Cortex of kidney (tissue), 1 donor: ENCODE measurements around the gene CSMD2.
"Not testable (repeated sequence)": the region's sequence is repeated elsewhere in the genome, so short reads cannot be mapped to it uniquely, and the experiment has no call there.

Experiments
- DNase-seq: peaks from one replicate; lab custom pipeline; 2025; lab: John Stamatoyannopoulos, UW

Gene CSMD2

GRCh38 chr1:34164771-34165391, at the start of gene CSMD2:
TSS of gene CSMD2 (minus strand) at chr1:34165230. CDS start at chr1:34165097, 133 bp downstream.
- no peak for DNase-seq

- DNase-seq, result no peak
These were observed 48.9 kb upstream of the CSMD2 start for GRCh38 chr1:34213956-34214355.

- no peak for DNase-seq
These were observed 47.6 kb upstream of the CSMD2 start for GRCh38 chr1:34212673-34213072.

GRCh38 chr1:34199927-34200326, 34.9 kb upstream of the CSMD2 start:
- no peak for DNase-seq

- DNase-seq, result no peak
These were observed 27.6 kb upstream of the CSMD2 start for GRCh38 chr1:34192621-34193020.

GRCh38 chr1:34190692-34191091, 25.7 kb upstream of the CSMD2 start:
- DNase-seq, result no peak

- no peak for DNase-seq
These were observed 24.0 kb upstream of the CSMD2 start for GRCh38 chr1:34188985-34189384.

- DNase-seq, result no peak
These were observed 23.4 kb upstream of the CSMD2 start for GRCh38 chr1:34188418-34188817.

GRCh38 chr1:34186741-34187494, 21.9 kb upstream of the CSMD2 start:
- DNase-seq, result no peak

- DNase-seq, result not testable (repeated sequence)
These were observed 18.4 kb upstream of the CSMD2 start for GRCh38 chr1:34183381-34183780.

- DNase-seq, result no peak
These were observed 13.0 kb upstream of the CSMD2 start for GRCh38 chr1:34178072-34178471.

- no peak for DNase-seq
These were observed 12.0 kb upstream of the CSMD2 start, which contains the start of gene C1orf94 for GRCh38 chr1:34176830-34177603. TSS of gene C1orf94 (plus strand) at chr1:34176907. CDS start at chr1:34177790, 883 bp downstream.

GRCh38 chr1:34175744-34176143, 10.7 kb upstream of the CSMD2 start:
- no peak for DNase-seq

GRCh38 chr1:34167389-34167788, 2.4 kb upstream of the CSMD2 start:
- no peak for DNase-seq

- DNase-seq, result no peak
These were observed 1.8 kb upstream of the CSMD2 start for GRCh38 chr1:34166625-34167361.

- DNase-seq, result no peak
These were observed 1.2 kb upstream of the CSMD2 start for GRCh38 chr1:34166191-34166624.

- no peak for DNase-seq
These were observed 442 bp upstream of the CSMD2 start for GRCh38 chr1:34165422-34165921.

GRCh38 chr1:34163792-34164731, 968 bp downstream of the CSMD2 start:
- no peak for DNase-seq

- no peak for DNase-seq
These were observed 1.9 kb downstream of the CSMD2 start for GRCh38 chr1:34162852-34163766.

- DNase-seq, result no peak
These were observed 8.3 kb downstream of the CSMD2 start for GRCh38 chr1:34156739-34157138.
